Measurements from ENCODE around the gene ID3.

DNA sequence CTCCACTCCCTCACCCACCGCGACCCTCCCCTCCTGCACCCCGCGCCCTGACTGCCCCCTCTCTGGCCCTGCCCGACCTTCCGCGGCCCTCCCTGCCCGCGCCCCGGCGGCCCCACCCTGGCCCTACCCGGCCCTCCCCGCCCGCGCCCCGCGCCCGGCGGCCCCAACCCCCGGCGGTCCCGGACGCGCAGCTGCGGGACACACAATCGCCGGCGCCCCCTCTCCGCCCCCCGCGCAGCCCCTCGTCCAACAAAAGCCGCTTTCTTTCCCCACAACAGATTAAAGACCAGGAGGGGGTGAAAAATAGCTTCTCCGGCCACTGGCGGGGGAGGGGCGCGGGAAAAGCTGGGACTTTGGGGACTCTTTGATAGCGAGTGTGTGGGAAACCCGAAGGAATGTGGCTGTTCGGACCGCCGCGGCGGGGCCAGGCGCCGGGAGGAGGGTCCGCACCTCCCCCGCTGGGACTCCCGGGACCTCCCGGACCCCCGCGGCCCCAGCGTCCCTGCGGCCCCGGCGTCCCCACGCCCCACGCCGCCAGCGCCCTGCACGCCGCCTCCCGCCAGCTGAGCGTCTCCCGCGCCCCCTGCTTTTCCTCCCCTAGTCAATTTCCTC lies 8.8 kb upstream of the ID3 start:
- TF ChIP-seq, protein P1, sequence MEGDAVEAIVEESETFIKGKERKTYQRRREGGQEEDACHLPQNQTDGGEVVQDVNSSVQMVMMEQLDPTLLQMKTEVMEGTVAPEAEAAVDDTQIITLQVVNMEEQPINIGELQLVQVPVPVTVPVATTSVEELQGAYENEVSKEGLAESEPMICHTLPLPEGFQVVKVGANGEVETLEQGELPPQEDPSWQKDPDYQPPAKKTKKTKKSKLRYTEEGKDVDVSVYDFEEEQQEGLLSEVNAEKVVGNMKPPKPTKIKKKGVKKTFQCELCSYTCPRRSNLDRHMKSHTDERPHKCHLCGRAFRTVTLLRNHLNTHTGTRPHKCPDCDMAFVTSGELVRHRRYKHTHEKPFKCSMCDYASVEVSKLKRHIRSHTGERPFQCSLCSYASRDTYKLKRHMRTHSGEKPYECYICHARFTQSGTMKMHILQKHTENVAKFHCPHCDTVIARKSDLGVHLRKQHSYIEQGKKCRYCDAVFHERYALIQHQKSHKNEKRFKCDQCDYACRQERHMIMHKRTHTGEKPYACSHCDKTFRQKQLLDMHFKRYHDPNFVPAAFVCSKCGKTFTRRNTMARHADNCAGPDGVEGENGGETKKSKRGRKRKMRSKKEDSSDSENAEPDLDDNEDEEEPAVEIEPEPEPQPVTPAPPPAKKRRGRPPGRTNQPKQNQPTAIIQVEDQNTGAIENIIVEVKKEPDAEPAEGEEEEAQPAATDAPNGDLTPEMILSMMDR (tag by site-specific recombination; IDR thresholded peaks at IDR 0.05), result no peak
- no peak for TF ChIP-seq ZNF792 (tag by site-specific recombination; IDR thresholded peaks at IDR 0.05)
- no peak for TF ChIP-seq ZNF324 (tag by site-specific recombination; IDR thresholded peaks at IDR 0.05)
- TF ChIP-seq, protein P2, sequence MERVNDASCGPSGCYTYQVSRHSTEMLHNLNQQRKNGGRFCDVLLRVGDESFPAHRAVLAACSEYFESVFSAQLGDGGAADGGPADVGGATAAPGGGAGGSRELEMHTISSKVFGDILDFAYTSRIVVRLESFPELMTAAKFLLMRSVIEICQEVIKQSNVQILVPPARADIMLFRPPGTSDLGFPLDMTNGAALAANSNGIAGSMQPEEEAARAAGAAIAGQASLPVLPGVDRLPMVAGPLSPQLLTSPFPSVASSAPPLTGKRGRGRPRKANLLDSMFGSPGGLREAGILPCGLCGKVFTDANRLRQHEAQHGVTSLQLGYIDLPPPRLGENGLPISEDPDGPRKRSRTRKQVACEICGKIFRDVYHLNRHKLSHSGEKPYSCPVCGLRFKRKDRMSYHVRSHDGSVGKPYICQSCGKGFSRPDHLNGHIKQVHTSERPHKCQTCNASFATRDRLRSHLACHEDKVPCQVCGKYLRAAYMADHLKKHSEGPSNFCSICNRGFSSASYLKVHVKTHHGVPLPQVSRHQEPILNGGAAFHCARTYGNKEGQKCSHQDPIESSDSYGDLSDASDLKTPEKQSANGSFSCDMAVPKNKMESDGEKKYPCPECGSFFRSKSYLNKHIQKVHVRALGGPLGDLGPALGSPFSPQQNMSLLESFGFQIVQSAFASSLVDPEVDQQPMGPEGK (tag by site-specific recombination; IDR thresholded peaks at IDR 0.05), result no peak
- TF ChIP-seq, protein P3, sequence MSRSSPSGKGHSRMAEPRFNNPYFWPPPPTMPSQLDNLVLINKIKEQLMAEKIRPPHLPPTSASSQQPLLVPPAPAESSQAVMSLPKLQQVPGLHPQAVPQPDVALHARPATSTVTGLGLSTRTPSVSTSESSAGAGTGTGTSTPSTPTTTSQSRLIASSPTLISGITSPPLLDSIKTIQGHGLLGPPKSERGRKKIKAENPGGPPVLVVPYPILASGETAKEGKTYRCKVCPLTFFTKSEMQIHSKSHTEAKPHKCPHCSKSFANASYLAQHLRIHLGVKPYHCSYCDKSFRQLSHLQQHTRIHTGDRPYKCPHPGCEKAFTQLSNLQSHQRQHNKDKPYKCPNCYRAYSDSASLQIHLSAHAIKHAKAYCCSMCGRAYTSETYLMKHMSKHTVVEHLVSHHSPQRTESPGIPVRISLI (tag by site-specific recombination; IDR thresholded peaks at IDR 0.05), result no peak
- no peak for TF ChIP-seq ZNF169 (tag by site-specific recombination; IDR thresholded peaks at IDR 0.05)
- TF ChIP-seq, protein P4, sequence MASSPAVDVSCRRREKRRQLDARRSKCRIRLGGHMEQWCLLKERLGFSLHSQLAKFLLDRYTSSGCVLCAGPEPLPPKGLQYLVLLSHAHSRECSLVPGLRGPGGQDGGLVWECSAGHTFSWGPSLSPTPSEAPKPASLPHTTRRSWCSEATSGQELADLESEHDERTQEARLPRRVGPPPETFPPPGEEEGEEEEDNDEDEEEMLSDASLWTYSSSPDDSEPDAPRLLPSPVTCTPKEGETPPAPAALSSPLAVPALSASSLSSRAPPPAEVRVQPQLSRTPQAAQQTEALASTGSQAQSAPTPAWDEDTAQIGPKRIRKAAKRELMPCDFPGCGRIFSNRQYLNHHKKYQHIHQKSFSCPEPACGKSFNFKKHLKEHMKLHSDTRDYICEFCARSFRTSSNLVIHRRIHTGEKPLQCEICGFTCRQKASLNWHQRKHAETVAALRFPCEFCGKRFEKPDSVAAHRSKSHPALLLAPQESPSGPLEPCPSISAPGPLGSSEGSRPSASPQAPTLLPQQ (tag by site-specific recombination; IDR thresholded peaks at IDR 0.05), result no peak
- TF ChIP-seq ZNF626 (tag by site-specific recombination; IDR thresholded peaks at IDR 0.05), result no peak

Measured in HEK293 (cell line).